ENCODE data around the gene HMGN5.

The HMGN5 gene

DNA sequence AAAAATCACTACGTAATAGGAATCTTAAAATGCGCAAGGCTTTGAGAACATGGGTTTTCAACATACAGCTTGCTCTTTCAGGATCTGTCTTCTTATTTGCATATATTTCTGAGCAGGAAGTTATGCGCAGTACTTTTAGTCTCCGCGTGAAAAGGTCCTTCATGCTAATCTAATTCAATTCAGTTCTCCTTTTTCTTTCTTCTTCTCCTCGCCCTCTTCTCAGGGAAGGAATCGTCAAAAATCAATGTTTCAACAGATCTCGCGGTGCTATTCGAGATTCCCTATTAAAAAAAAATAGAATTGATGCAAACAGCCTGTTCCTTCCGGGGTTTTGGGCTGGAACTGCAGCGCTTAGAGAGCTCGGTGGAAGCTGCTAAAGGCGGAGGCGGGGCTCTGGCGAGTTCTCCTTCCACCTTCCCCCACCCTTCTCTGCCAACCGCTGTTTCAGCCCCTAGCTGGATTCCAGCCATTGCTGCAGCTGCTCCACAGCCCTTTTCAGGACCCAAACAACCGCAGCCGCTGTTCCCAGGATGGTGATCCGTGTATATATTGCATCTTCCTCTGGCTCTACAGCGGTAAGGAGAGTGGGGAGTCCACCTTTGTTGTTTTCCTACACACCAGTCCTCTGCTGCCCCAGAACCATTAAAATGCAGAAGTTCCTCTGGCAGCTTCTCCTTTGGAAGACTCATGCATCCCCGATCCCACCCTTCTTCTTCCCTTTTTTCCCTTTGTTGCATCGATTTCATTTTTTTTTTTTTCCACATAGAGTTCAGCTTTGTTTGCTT, at the start of gene HMGN5, which contains the start of gene SH3BGRL:
Gene HMGN5, minus strand, starts transcription at position 243 of the 785 bp plus-strand sequence. CDS start 80,364 bp downstream, outside the sequence.
Gene SH3BGRL, plus strand, starts transcription at position 432 of the 785 bp plus-strand sequence. Its CDS starts 99 bp downstream, at position 531.
- peak; percentile 51 for DNase-seq (ENCODE audit: low read depth)

- DNase-seq (ENCODE audit: low read depth), result no peak
Observed at GRCh38 chrX:81241753-81242152, 40.0 kb upstream of the HMGN5 start.

- DNase-seq (ENCODE audit: low read depth), result no peak
Observed at GRCh38 chrX:81240701-81241331, 39.1 kb upstream of the HMGN5 start.

- no peak for DNase-seq (ENCODE audit: low read depth)
Observed at GRCh38 chrX:81238166-81238565, 36.5 kb upstream of the HMGN5 start.

- DNase-seq (ENCODE audit: low read depth), result no peak
Observed at GRCh38 chrX:81237516-81237915, 35.8 kb upstream of the HMGN5 start.

DNA sequence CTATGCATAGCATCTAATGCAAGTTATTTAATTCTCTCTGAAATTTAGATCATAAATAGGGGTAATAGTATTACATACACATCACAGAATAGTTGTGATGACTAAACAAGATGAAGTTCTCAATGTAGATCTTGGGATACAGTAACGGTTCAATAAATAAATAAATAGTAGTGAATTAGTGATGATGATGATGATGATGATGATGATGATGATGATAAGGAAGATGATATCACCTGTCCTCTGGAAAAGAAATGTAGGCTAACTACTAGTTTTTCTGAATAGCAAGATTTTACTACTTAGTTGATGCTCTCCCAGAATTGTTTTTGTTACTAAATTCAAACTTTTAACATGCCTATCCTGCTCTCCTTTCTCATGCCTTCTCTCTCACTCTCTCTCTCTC, 30.5 kb upstream of the HMGN5 start:
- no peak for DNase-seq (ENCODE audit: low read depth)

GRCh38 chrX:81231476-81231875, 29.8 kb upstream of the HMGN5 start:
- no peak for DNase-seq (ENCODE audit: low read depth)

DNA sequence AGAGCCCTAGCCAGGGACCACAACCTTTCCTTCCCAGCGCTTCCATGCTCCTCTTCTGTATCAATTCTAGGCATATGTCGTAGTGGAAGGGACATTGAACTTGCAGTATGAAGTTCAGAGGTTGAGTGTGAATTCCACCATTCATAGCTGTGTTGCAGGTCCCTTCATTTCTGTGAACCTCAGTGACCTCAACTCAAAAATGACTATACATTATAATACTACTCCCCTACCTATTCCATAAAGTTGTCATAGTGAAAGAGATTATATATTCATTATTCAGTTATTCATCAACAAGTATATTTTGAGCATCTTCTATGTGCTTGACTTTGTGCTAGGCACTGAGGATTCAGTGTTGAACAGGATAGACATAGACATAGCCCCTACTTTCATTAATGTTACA, 28.2 kb upstream of the HMGN5 start:
- no peak for DNase-seq (ENCODE audit: low read depth)

GRCh38 chrX:81229229-81229628, 27.5 kb upstream of the HMGN5 start:
- DNase-seq (ENCODE audit: low read depth), result no peak

DNA sequence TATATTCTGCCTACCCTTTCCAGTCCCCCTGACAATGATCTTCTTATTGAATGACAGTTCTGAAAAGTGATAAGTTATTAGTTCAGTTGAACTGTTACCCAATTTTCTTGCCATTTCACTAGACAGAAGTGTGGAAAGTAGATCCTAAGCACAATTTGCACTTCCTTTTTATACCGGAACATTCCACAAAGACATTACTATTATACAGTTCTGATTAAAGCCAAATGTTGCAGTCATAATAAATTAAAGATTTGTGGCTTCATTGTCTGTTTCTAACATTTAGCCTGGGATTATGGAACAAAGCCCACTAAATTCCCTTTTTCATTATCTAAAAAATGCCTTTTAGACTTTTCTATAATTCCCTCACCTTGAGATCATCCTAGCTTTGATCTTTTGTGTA, 14.0 kb upstream of the HMGN5 start:
- no peak for DNase-seq (ENCODE audit: low read depth)

- no peak for DNase-seq (ENCODE audit: low read depth)
Observed at GRCh38 chrX:81208916-81209315, 7.2 kb upstream of the HMGN5 start.

DNA sequence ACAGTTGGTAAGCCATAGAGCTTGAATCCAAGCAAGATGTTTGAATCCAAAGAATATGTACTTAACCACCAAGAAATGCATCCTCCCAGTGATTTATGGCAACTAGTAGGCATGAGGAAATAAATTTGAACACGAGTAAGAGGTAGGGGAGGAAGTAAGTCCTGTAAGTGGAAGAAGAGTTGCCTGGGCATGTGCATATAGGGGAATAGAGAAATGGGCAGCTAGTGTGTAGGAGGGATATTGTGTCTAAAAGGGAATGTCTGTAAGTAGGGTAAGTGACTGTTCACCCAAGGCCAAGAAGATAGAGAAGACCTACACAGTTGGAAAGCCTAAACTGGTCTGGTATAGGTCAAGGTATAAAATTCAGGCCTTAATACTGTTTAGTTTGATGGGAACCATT, 4.8 kb upstream of the HMGN5 start:
- no peak for DNase-seq (ENCODE audit: low read depth)

DNA sequence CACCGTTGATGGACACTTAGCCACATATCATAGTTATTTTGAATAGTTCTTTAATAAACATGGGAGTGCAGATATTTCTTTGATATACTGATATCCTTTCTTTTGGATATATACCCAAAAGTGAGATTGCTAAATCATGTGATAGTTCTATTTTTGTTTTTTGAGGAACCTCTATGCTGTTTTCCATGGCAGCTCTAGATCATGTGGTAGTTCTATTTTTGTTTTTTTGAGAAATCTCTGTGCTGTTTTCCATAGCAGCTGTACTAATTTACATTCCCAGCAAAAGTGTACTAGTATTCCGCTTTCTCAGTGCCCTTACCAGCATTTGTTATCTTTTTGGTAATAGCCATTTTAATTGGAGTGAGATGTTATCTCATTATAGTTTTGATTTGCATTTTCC, 3.8 kb upstream of the HMGN5 start:
- DNase-seq (ENCODE audit: low read depth), result no peak

- no peak for DNase-seq (ENCODE audit: low read depth)
Observed at GRCh38 chrX:81202943-81203342, 1.2 kb upstream of the HMGN5 start.

DNA sequence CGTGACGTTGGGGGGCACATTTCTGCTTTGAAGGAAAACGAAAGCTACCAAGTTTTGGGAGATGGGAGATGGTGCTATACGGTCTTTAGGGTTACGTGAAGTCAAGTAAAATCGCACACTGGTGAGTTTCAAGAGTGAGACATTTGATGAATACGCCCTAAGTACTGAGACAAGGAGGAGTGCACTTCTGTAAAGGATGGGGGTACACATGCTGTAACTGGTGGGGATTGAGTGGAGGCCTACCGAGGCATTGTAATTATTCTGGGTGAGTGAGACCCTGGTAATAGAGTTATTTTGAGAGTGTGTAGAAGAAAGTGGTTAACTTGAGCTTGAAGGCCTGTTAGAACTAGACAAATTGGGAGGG, 725 bp upstream of the HMGN5 start:
- DNase-seq (ENCODE audit: low read depth), result no peak

DNA sequence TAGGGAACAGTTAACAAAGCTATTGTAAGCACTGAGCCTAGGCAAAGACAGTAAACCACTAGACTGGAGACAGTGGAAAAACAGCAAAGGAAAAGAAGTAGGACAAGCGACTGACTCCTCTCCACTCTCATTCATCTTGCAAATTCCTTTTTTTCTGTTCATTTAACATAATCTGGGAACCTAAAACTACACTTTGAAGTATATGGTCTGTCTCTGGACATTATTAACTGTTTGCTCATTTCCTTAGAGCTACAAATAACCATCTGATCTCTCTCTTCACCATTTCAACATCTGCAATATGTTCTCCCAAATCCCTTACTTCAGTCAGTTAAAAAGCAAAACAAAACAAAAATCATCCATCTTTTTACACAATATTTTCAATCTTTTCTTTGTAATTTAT, 642 bp downstream of the HMGN5 start:
- DNase-seq (ENCODE audit: low read depth), result no peak

DNA sequence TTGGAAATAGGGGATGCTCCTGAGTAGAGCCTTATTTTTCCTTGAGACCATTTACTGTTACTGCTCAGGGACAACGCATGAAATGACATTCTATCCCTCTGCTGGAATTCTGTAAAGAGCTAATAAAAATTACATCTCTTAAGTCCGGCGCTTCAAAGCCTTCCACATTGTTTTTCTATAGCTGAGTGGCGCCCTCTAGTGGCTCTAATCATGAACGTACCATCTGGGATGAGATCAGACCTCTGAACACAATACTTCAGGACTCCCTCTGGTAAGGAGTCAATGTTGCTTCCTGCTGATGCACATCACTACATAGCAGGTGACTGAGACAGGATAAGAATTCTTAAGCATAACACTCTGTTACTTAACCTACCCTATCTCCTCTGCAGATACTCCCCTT, 6.0 kb downstream of the HMGN5 start:
- DNase-seq (ENCODE audit: low read depth), result peak; percentile 24

GRCh38 chrX:81195259-81195658, 6.5 kb downstream of the HMGN5 start:
- DNase-seq (ENCODE audit: low read depth), result no peak

DNA sequence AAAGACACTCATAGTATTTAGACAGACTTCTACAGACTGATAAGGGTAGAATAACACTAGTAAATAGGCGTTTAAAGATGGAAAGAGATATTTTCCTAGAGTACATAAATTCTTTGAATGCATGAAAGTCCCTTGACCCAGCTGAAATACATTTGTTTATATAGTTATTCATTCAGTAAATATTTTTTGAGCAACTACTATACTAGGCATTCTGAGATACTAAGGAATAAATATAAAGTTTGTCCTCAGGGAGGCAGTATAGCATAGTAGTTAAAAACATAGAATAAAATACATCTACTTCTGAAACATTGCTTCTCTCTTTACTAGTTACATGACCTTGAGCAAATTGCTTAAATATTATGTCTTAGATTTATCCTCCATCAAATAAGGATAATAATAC, 27.4 kb downstream of the HMGN5 start:
- DNase-seq (ENCODE audit: low read depth), result no peak

DNA sequence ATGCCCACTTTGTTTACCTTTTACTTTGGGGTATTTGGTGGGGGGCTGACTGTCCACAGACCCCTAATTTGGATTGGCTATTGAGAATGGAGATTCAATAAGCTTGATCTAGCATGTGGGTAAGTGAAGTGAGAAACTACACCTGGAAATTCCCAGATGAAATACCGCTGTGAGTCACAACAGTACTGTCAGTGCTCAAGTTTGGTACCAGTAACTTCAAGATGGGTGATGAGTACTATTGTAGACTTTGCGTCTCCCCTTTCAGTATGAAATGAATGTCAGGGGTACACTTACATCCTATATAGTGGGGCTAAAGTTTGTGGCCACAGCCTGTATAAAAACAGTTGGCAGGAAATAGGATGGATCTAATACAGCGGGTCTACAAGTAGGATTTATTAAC, 33.3 kb downstream of the HMGN5 start:
- no peak for DNase-seq (ENCODE audit: low read depth)

DNA sequence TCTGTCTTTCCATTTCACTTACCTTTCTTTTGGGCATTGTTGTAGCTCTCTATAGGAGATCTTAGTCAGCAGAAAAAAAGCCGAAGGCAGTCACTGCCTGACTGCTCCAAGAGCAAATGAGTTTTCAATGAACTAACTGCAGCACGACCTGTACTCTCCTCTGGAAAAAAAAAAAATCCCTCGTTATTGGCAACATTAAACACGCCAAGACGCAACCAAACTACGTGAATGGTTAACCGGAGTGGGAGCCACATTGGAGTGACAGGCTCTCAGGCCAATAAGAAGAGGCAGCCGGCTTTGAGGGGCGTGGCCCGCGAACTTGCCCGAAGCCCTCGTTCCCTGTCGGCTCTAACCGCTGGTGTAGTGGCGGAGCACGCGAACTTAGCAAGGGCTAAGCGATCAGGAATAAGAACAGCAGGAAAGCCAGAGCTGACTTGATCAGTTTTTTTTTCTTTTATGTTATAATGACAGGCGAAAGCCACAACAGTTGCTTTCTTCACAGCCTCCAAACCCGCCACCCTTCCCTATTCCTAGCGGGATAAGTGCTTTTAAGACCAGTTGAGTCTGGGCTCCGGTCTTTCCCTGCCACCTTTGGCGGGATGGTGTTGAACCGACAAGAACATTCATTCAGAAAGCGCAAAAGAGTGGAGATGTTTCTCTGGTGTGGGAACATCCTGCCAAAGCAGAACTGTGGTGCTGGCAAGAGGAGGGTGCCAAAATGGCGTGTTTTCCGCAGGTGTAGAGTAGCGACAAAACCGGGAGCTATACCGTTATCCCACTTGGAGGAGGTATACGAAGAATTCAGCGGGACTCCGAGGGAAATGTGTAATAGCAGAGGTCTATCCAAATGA, 80.0 kb downstream of the HMGN5 start:
- peak; percentile 74 for DNase-seq (ENCODE audit: low read depth)

DNA sequence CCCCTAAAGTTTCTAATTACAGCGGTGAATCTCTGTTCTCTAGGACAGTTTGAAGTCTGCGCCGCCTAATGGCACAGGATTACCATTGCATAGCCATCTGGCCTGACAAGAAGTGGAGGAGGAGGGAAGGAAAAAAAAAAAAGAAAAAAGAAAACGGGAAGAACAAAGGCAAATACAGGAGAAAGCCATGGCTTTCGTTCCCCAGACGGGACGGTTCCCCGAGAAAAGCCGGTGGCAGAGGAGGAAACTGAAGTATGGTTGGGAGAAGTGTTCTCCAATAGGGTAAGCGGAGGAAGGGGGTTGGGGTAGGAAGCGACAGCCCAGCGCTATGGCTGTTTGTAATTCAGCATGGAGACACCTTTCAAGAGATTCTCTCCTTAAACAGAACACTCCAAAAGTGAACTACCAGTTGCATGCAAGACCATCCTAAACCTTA, 80.8 kb downstream of the HMGN5 start:
- DNase-seq (ENCODE audit: low read depth), result no peak
